Measurements from ENCODE around the gene OXLD1.

GRCh38 chr17:81714412-81715106 lies 48.2 kb upstream of the OXLD1 start:
- TF ChIP-seq CTCF (IDR thresholded peaks at IDR 0.05) (no peak), TCF7L2 (IDR thresholded peaks at IDR 0.05; ENCODE audit: low read depth, low read length) (no peak), SIN3A (IDR thresholded peaks at IDR 0.05; ENCODE audit: borderline replicate concordance, insufficient read depth, low read depth, low read length) (no peak)
- TF ChIP-seq, protein P1, sequence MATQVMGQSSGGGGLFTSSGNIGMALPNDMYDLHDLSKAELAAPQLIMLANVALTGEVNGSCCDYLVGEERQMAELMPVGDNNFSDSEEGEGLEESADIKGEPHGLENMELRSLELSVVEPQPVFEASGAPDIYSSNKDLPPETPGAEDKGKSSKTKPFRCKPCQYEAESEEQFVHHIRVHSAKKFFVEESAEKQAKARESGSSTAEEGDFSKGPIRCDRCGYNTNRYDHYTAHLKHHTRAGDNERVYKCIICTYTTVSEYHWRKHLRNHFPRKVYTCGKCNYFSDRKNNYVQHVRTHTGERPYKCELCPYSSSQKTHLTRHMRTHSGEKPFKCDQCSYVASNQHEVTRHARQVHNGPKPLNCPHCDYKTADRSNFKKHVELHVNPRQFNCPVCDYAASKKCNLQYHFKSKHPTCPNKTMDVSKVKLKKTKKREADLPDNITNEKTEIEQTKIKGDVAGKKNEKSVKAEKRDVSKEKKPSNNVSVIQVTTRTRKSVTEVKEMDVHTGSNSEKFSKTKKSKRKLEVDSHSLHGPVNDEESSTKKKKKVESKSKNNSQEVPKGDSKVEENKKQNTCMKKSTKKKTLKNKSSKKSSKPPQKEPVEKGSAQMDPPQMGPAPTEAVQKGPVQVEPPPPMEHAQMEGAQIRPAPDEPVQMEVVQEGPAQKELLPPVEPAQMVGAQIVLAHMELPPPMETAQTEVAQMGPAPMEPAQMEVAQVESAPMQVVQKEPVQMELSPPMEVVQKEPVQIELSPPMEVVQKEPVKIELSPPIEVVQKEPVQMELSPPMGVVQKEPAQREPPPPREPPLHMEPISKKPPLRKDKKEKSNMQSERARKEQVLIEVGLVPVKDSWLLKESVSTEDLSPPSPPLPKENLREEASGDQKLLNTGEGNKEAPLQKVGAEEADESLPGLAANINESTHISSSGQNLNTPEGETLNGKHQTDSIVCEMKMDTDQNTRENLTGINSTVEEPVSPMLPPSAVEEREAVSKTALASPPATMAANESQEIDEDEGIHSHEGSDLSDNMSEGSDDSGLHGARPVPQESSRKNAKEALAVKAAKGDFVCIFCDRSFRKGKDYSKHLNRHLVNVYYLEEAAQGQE (IDR thresholded peaks at IDR 0.05; ENCODE audit: insufficient read depth in 1 of 2, low read depth in 2 of 2, low read length in 1 of 2) = no peak

Measured in Panc1 (cell line).